GM12892 (cell line): ENCODE measurements around the gene UXS1.
"Not testable (repeated sequence)": the region's sequence is repeated elsewhere in the genome, so short reads cannot be mapped to it uniquely, and the experiment has no call there.

ENCODE experiments used
- POLR2A ChIP-seq: IDR thresholded peaks from 2 replicates; pipeline ENCODE4 v1.6.1; 2011; ENCODE audit warnings: low read depth, low read length, control low read depth
- POLR2AphosphoS5 ChIP-seq: IDR thresholded peaks from 2 replicates; pipeline ENCODE4 v1.6.1; 2011; ENCODE audit warnings: low read depth, low read length, control low read depth

- TF ChIP-seq POLR2AphosphoS5, POLR2A: not testable (repeated sequence)
Measured at GRCh38 chr2:106222057-106222456, 28.0 kb upstream of the UXS1 start.
